Type B pancreatic cell (in vitro differentiated cells): Measurements from ENCODE around the gene CCL8. TPM values are rescaled to one million over a fixed set of nuclear protein-coding genes. Genes with fewer than 3 reads are reported as not detected.
A peak's percentile ranks its signal among the peaks of the same experiment; 100 is the strongest.

Experiments used
- DNase-seq: peaks from one replicate; pipeline ENCODE4 v3.0.0; 2021; ENCODE audit warnings: mixed read lengths; ENCODE audit not compliant: unreplicated experiment; ENCODE audit errors: extremely low spot score
- H3K27ac Mint-ChIP-seq: 2 replicates; pipeline ENCODE4 v1.8.0; 2021; ENCODE audit warnings: mild to moderate bottlenecking, mixed read lengths
- H3K27me3 Mint-ChIP-seq: 2 replicates; pipeline ENCODE4 v1.8.0; 2021; ENCODE audit warnings: mixed read lengths
- H3K36me3 Mint-ChIP-seq: 2 replicates; pipeline ENCODE4 v1.8.0; 2021; ENCODE audit warnings: mixed read lengths
- H3K4me1 Mint-ChIP-seq: one replicate; pipeline ENCODE4 v1.8.0; 2021; ENCODE audit warnings: mixed read lengths; ENCODE audit not compliant: unreplicated experiment
- H3K4me3 Mint-ChIP-seq: 2 replicates; pipeline ENCODE4 v1.8.0; 2021; ENCODE audit warnings: mild to moderate bottlenecking, mixed read lengths
- H3K9me3 Mint-ChIP-seq: 2 replicates; pipeline ENCODE4 v1.8.0; 2021; ENCODE audit warnings: mixed read lengths
- CTCF ChIP-seq: fragments of 200-600 bp; sonication (generic); conservative IDR thresholded peaks from 2 replicates; pipeline ENCODE4 v1.5.0; 2021; ENCODE audit warnings: antibody characterized with exemption, mild to moderate bottlenecking
- total RNA-seq: library from RNA; stranded (reverse); gene quantifications from 2 replicates; pipeline ENCODE4 v1.2.1, GENCODE V29; 2021; ENCODE audit warnings: low replicate concordance

Gene CCL8
- total RNA-seq, 1 donor from 2014 or later = not detected

- H3K4me1 Mint-ChIP-seq = no peaks in the 10 kb centered on the region
- H3K27ac Mint-ChIP-seq = no peak overlapping the region
- DNase-seq = no peak
- TF ChIP-seq CTCF = no peak
- no peaks in the 10 kb centered on the region for H3K27me3 Mint-ChIP-seq
- H3K4me3 Mint-ChIP-seq = peak overlapping the region; percentile 15
- H3K9me3 Mint-ChIP-seq = no peaks in the 10 kb centered on the region
- no peaks in the 10 kb centered on the region for H3K36me3 Mint-ChIP-seq
Measured at GRCh38 chr17:34299956-34300577, 19.2 kb upstream of the CCL8 start.

- no peaks in the 10 kb centered on the region for H3K27me3 Mint-ChIP-seq
- H3K4me3 Mint-ChIP-seq = no peak overlapping the region
- no peaks in the 10 kb centered on the region for H3K9me3 Mint-ChIP-seq
- no peak overlapping the region for H3K27ac Mint-ChIP-seq
- no peaks in the 10 kb centered on the region for H3K36me3 Mint-ChIP-seq
- no peak for TF ChIP-seq CTCF
- DNase-seq = no peak
- H3K4me1 Mint-ChIP-seq = no peaks in the 10 kb centered on the region
Measured at GRCh38 chr17:34300652-34301370, 18.4 kb upstream of the CCL8 start.

- Mint-ChIP-seq H3K4me3 (no peak overlapping the region), H3K27ac (no peak overlapping the region)
Measured at GRCh38 chr17:34301986-34302385, 17.2 kb upstream of the CCL8 start.

GRCh38 chr17:34302636-34303035 lies 16.6 kb upstream of the CCL8 start:
- H3K27me3 Mint-ChIP-seq = peaks cover 4% of the 10 kb centered on the region
- no peak for DNase-seq
- H3K9me3 Mint-ChIP-seq = no peaks in the 10 kb centered on the region
- no peak overlapping the region for H3K27ac Mint-ChIP-seq
- no peaks in the 10 kb centered on the region for H3K4me1 Mint-ChIP-seq
- no peak overlapping the region for H3K4me3 Mint-ChIP-seq
- TF ChIP-seq CTCF = no peak
- H3K36me3 Mint-ChIP-seq = no peaks in the 10 kb centered on the region

More at GRCh38 chr17:34301986-34302385, 17.2 kb upstream of the CCL8 start:
- H3K36me3 Mint-ChIP-seq = no peaks in the 10 kb centered on the region
- no peaks in the 10 kb centered on the region for H3K4me1 Mint-ChIP-seq
- DNase-seq = no peak
- peaks cover 4% of the 10 kb centered on the region for H3K27me3 Mint-ChIP-seq
- no peak for TF ChIP-seq CTCF
- H3K9me3 Mint-ChIP-seq = no peaks in the 10 kb centered on the region

- Mint-ChIP-seq H3K9me3 (no peaks in the 10 kb centered on the region), H3K36me3 (no peaks in the 10 kb centered on the region), H3K4me3 (no peak overlapping the region), H3K27ac (no peak overlapping the region), H3K27me3 (peaks cover 4% of the 10 kb centered on the region), H3K4me1 (no peaks in the 10 kb centered on the region)
- no peak for TF ChIP-seq CTCF
- no peak for DNase-seq
Measured at GRCh38 chr17:34303606-34304005, 15.6 kb upstream of the CCL8 start.
